ENCODE results near the gene CDH23.

DNA sequence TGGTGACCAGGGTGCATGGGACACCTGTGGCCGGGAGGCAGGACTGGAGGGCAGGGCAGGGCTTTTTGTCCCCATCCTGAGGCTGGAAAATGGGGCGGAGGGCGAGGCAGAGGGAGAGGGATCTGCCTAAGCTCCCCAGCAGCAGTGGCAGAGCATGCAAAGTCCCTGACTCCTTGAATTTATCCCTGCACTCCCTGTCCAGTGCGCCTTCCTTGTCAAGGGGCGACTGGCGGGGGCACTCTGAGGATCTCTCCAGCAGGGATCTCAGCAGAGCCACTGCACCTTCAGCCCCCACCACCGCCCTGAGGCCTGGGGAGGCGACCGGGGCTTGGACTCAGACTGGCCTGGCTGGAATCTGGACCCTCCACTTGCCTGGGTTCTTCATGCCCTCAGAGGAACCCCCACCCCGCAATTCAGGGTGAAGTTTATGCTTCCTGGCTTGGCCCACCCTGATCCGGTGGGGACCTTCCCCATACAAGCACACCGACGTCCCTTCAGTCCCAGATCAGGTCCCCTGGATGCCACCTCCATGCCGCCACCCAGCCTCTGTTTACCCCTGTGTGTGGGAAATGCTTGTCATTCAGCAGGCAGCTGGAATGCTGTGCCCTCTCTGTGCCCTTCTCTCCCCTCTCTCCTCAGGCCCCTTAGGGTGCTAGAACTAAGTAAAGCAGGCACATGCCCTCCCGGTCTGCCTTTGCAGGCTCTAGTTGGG lies 46.3 kb downstream of the CDH23 start:
- TF ChIP-seq, protein P1, sequence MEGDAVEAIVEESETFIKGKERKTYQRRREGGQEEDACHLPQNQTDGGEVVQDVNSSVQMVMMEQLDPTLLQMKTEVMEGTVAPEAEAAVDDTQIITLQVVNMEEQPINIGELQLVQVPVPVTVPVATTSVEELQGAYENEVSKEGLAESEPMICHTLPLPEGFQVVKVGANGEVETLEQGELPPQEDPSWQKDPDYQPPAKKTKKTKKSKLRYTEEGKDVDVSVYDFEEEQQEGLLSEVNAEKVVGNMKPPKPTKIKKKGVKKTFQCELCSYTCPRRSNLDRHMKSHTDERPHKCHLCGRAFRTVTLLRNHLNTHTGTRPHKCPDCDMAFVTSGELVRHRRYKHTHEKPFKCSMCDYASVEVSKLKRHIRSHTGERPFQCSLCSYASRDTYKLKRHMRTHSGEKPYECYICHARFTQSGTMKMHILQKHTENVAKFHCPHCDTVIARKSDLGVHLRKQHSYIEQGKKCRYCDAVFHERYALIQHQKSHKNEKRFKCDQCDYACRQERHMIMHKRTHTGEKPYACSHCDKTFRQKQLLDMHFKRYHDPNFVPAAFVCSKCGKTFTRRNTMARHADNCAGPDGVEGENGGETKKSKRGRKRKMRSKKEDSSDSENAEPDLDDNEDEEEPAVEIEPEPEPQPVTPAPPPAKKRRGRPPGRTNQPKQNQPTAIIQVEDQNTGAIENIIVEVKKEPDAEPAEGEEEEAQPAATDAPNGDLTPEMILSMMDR (IDR thresholded peaks at IDR 0.05): no peak
- TF ChIP-seq POLR2A (IDR thresholded peaks at IDR 0.05): no peak
